ENCODE results near the gene KCNRG.

DNA sequence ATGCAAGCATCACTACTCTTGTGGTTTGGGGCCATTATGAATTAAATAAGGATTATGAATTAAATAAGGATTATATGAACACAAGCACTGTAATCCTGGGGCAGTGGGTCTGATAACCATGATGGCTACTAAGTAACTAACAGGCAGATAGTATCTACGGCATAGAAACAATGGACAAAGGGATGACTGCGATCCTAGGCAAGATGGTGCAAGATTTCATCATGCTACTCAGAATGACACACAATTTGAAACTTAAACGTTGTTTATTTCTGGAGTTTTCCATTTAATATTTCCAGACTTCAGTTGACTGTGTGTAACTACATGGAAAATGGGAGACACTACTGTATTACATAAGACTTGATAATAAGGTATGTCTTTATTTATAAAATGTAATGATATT lies 15.1 kb downstream of the KCNRG start:
- TF ChIP-seq, protein P1, sequence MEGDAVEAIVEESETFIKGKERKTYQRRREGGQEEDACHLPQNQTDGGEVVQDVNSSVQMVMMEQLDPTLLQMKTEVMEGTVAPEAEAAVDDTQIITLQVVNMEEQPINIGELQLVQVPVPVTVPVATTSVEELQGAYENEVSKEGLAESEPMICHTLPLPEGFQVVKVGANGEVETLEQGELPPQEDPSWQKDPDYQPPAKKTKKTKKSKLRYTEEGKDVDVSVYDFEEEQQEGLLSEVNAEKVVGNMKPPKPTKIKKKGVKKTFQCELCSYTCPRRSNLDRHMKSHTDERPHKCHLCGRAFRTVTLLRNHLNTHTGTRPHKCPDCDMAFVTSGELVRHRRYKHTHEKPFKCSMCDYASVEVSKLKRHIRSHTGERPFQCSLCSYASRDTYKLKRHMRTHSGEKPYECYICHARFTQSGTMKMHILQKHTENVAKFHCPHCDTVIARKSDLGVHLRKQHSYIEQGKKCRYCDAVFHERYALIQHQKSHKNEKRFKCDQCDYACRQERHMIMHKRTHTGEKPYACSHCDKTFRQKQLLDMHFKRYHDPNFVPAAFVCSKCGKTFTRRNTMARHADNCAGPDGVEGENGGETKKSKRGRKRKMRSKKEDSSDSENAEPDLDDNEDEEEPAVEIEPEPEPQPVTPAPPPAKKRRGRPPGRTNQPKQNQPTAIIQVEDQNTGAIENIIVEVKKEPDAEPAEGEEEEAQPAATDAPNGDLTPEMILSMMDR (conservative IDR thresholded peaks at IDR 0.05; ENCODE audit: low read length): no peak
- TF ChIP-seq EZH2phosphoT487 (IDR thresholded peaks at IDR 0.05; ENCODE audit: borderline replicate concordance): no peak
